A549 (cell line): ENCODE measurements around the gene PIM1. TPM values are rescaled to one million over a fixed set of nuclear protein-coding genes. Genes with fewer than 3 reads are reported as not detected.

Experiments used
- ATAC-seq, 2 experiments: fragments of 200-7000 bp in 1 of 2; fragments of >200 bp in 1 of 2; cut with Nextera tagmentation in 1 of 2; cut with Tn5 transposase in 1 of 2; 3 replicates each; pipeline versions ENCODE4 v1.8.0 to v1.9.1; 2018 to 2020; ENCODE audit warnings: mild to moderate bottlenecking in 1 of 2, moderate library complexity in 1 of 2
- CTCF ChIA-PET: fragments of 300-600 bp; sonication (Branson Sonifier 250); formaldehyde crosslinking; extraction: SDS; loops from one replicate; lab custom pipeline; 2021; ENCODE audit warnings: antibody characterized with exemption, inconsistent platforms; lab: Yijun Ruan, JAX
- POLR2A ChIA-PET: fragments of 350-600 bp; formaldehyde crosslinking; extraction: SDS; loops from one replicate; lab custom pipeline; 2021; ENCODE audit warnings: antibody characterized with exemption, inconsistent platforms; lab: Yijun Ruan, JAX
- DNase-seq, 2 experiments: peaks; one replicate each; pipeline versions ENCODE4 v3.0.0 to v3.0.0-alpha.2; 2011 to 2016; ENCODE audit warnings: low read depth in 1 of 2, low spot score in 1 of 2
- FAIRE-seq: peaks from 2 replicates; lab custom pipeline; 2011; peaks lifted over from hg19 to GRCh38; lab: Jason Lieb, UNC
- H3K27ac ChIP-seq, 2 experiments: fragments of >200 bp; sonication (Bioruptor Twin); formaldehyde crosslinking; 3 replicates each; pipeline ENCODE4 v1.5.1; 2016 to 2017
- H3K4me1 ChIP-seq: fragments of >200 bp; sonication (Bioruptor Twin); formaldehyde crosslinking; 3 replicates; pipeline ENCODE4 v1.6.1; 2016
- H3K4me2 ChIP-seq: fragments of >200 bp; sonication (Bioruptor Twin); formaldehyde crosslinking; 3 replicates; pipeline ENCODE4 v1.6.1; 2016
- H3K4me3 ChIP-seq: fragments of >200 bp; sonication (Bioruptor Twin); formaldehyde crosslinking; 3 replicates; pipeline ENCODE4 v1.5.1; 2016
- H3K9me3 ChIP-seq: fragments of >200 bp; sonication (Bioruptor Twin); formaldehyde crosslinking; 3 replicates; pipeline ENCODE4 v1.6.1; 2016
- CEBPB ChIP-seq, 2 experiments: fragments of >200 bp in 1 of 2; sonication (Bioruptor Twin) in 1 of 2; formaldehyde crosslinking in 1 of 2; IDR thresholded peaks; 2 replicates each; pipeline ENCODE4 v1.6.1; 2012 to 2016
- CHD4 ChIP-seq: fragments of 200-600 bp; sonication (generic); IDR thresholded peaks from 2 replicates; pipeline ENCODE4 v1.6.1; 2016; ENCODE audit warnings: antibody characterized with exemption, mild to moderate bottlenecking, borderline replicate concordance
- EHF ChIP-seq: fragments of 250-450 bp; sonication (Bioruptor Pico); IDR thresholded peaks from 2 replicates; pipeline ENCODE4 v1.5.0; 2020; ENCODE audit warnings: mild to moderate bottlenecking
- EP300 ChIP-seq, 2 experiments: fragments of >200 bp; sonication (Bioruptor Twin); formaldehyde crosslinking; IDR thresholded peaks; 2 replicates in 1 of 2; 3 replicates in 1 of 2; pipeline ENCODE4 v1.6.1; 2016 to 2017
- ESRRA ChIP-seq: fragments of 150-350 bp; IDR thresholded peaks from 2 replicates; pipeline ENCODE4 v1.6.1; 2014; ENCODE audit warnings: mild to moderate bottlenecking, low read length, borderline replicate concordance
- FOSL2 ChIP-seq, 2 experiments: fragments of 450-650 bp in 1 of 2; fragments of >200 bp in 1 of 2; sonication (Bioruptor Twin) in 1 of 2; formaldehyde crosslinking; IDR thresholded peaks; 2 replicates each; pipeline versions ENCODE4 v1.5.0 to v1.6.1; 2016 to 2020; ENCODE audit warnings: mild to moderate bottlenecking in 1 of 2, moderate library complexity in 1 of 2
- FOXS1 ChIP-seq: fragments of 250-450 bp; sonication (Bioruptor Pico); IDR thresholded peaks from 2 replicates; pipeline ENCODE4 v1.5.0; 2020; ENCODE audit warnings: mild to moderate bottlenecking, moderate library complexity
- GATA3 ChIP-seq: IDR thresholded peaks from 2 replicates; pipeline ENCODE4 v1.6.1; 2012; ENCODE audit warnings: borderline replicate concordance
- MYC ChIP-seq: IDR thresholded peaks from 2 replicates; pipeline ENCODE4 v1.6.1; 2012; ENCODE audit warnings: mild to moderate bottlenecking, inconsistent platforms, low read length, improper control_type of control experiment, borderline replicate concordance
- NR3C1 ChIP-seq: fragments of >200 bp; sonication (Bioruptor Twin); formaldehyde crosslinking; IDR thresholded peaks from 3 replicates; pipeline ENCODE4 v1.6.1; 2017
- SREBF2 ChIP-seq: fragments of 450-650 bp; IDR thresholded peaks from 2 replicates; pipeline ENCODE4 v1.6.1; 2014; ENCODE audit warnings: mild to moderate bottlenecking, moderate library complexity
- TFCP2L1 ChIP-seq: fragments of 250-450 bp; sonication (Bioruptor Pico); IDR thresholded peaks from 2 replicates; pipeline ENCODE4 v1.5.0; 2021; ENCODE audit warnings: mild to moderate bottlenecking
- ZC3H11A ChIP-seq: fragments of 450-650 bp; IDR thresholded peaks from 2 replicates; pipeline ENCODE4 v1.6.1; 2014; ENCODE audit warnings: antibody characterized with exemption, mild to moderate bottlenecking
- WGBS: methylation state at CpG from one replicate; pipeline ENCODE4 v1.1.6; 2017; ENCODE audit errors: missing lambda C conversion rate; 5-methylcytosine and 5-hydroxymethylcytosine counted together
- polyA plus RNA-seq, 4 experiments: library from polyadenylated mRNA; depleted of rRNA in 3 of 4; stranded (reverse); fragments of >200 nt; fragmentation: RNase III in 1 of 4; extraction: RNeasy Plus Mini Kit Qiagen cat#74134 plus additional on column Dnase treatment in 1 of 4; gene quantifications; 2 replicates in 3 of 4; 3 replicates in 1 of 4; pipeline ENCODE4 v1.2.3, GENCODE V29; 2011 to 2017
- TF ChIP-seq, protein P1 (sequence below): fragments of 250-450 bp; sonication (Bioruptor Pico); IDR thresholded peaks from 2 replicates; pipeline ENCODE4 v1.5.0; 2020; ENCODE audit warnings: low read depth, mild to moderate bottlenecking, moderate library complexity
- TF ChIP-seq, protein P2 (sequence below): fragments of 450-650 bp; IDR thresholded peaks from 2 replicates; pipeline ENCODE4 v1.6.1; 2014; ENCODE audit warnings: antibody characterized with exemption
- TF ChIP-seq, protein P3 (sequence below): fragments of >200 bp; sonication (Bioruptor Twin); formaldehyde crosslinking; IDR thresholded peaks from 2 replicates; pipeline ENCODE4 v1.6.1; 2016
- TF ChIP-seq, protein P4 (sequence below): IDR thresholded peaks from 2 replicates; pipeline ENCODE4 v1.6.1; 2012
- TF ChIP-seq, protein P5 (sequence below): fragments of >200 bp; sonication (Bioruptor Twin); formaldehyde crosslinking; IDR thresholded peaks from 3 replicates; pipeline ENCODE4 v1.5.1; 2016
- TF ChIP-seq, protein P6 (sequence below): IDR thresholded peaks from 2 replicates; pipeline ENCODE4 v1.6.1; 2012; ENCODE audit warnings: low read depth, borderline replicate concordance

PIM1 gene
- polyA plus RNA-seq, 2 of the 4 experiments (the other 2 are of a cell fraction): 15.4 to 19.0 TPM

DNA sequence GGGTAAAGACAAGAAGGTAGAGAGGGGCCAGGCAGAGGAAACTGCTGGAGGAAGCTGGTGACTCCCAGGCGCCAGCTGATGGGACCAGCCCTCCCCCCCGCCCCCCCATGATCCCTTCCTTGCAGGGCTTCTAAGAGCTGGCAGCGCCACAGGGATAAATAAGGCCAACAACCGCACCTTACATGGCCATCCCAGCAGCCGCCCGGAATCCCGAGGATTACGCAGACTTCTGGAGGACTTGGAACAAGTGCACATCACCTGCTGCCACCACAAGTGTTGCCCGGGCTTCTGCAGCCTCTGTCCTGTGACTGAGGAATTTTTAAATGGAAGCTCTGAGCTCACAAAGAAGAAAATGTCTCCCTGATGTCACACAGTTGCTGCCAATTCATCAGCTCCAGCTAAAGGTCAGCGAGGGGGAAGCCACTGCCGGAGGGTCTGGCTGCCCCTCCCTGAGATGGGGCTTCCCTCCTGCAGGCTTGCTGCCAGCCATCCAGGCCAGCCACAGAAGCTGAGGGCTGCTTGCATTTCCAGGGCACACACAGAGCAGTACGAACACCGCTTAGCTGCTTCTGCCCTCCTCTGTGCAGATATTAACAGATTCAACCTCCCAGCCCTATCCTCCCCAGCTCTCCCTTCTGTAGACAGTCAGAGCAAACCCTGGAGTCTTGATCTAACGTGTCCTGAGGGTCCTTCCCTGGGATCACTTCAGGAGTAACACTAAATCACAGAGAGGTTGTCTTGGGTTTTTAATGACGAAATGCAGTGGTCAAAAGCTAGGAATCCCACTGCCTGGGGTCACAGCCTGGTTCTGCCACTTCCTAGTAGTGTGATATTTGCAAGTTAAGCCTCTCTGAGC is 38.6 kb upstream of the PIM1 start (continued):
- TF ChIP-seq EP300 (IDR thresholded peaks at IDR 0.05) (no peak), CEBPB (IDR thresholded peaks at IDR 0.05) (0 out of 4 replicates have a peak, but pooled peaks of 1 of the 2 experiments have one; percentile 6), FOXS1 (CRISPR knock-in tag) (no peak)

DNA sequence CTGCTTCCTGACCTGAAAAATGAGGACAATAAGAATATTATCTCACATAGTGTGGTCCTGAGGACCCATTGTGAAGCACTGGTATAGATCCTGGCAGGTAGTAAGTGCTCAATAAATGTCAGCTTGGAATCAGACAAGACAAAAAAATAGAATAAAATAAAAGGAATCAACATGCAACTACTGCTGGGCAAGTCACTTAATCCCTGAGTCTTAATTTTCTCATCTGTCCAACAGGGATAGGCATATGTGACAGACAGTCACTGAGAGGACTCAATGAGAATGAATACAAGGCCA is 38.0 kb upstream of the PIM1 start:
- H3K4me3 ChIP-seq: no peak overlapping the region; the same call in 2 of the 3 replicates
- H3K9me3 ChIP-seq: no peaks in the 10 kb centered on the region
- peak overlapping the region; percentile 74 for H3K4me2 ChIP-seq
- H3K4me1 ChIP-seq: peaks cover 87% of the 10 kb centered on the region
- no peak for TF ChIP-seq ZC3H11A
- no peak for TF ChIP-seq CHD4
- TF ChIP-seq, protein P1, sequence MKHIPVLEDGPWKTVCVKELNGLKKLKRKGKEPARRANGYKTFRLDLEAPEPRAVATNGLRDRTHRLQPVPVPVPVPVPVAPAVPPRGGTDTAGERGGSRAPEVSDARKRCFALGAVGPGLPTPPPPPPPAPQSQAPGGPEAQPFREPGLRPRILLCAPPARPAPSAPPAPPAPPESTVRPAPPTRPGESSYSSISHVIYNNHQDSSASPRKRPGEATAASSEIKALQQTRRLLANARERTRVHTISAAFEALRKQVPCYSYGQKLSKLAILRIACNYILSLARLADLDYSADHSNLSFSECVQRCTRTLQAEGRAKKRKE (CRISPR knock-in tag): no peak
- no peak for TF ChIP-seq GATA3
- no peak for TF ChIP-seq EP300 (IDR thresholded peaks at IDR 0.05)
- no peak for TF ChIP-seq SREBF2
- TF ChIP-seq, protein P2, sequence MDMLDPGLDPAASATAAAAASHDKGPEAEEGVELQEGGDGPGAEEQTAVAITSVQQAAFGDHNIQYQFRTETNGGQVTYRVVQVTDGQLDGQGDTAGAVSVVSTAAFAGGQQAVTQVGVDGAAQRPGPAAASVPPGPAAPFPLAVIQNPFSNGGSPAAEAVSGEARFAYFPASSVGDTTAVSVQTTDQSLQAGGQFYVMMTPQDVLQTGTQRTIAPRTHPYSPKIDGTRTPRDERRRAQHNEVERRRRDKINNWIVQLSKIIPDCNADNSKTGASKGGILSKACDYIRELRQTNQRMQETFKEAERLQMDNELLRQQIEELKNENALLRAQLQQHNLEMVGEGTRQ: no peak
- TF ChIP-seq, protein P3, sequence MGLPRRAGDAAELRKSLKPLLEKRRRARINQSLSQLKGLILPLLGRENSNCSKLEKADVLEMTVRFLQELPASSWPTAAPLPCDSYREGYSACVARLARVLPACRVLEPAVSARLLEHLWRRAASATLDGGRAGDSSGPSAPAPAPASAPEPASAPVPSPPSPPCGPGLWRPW: no peak
- TF ChIP-seq NR3C1: no peak
- no peak for TF ChIP-seq MYC
- TF ChIP-seq ESRRA: no peak
- no peak for TF ChIP-seq FOXS1 (CRISPR knock-in tag)
- TF ChIP-seq, protein P4, sequence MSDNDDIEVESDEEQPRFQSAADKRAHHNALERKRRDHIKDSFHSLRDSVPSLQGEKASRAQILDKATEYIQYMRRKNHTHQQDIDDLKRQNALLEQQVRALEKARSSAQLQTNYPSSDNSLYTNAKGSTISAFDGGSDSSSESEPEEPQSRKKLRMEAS: no peak
- FAIRE-seq (no peak), DNase-seq (no peak), ATAC-seq (no peak)
- CTCF ChIA-PET: interaction anchor here (0.5 to 9.5 kb wide), 5 partner anchors 38 to 113 kb away, joined by 4 to 47 read pairs (median 11); no protein-coding TSS in a partner anchor
- POLR2A ChIA-PET: interaction anchor here (1.0 to 1.9 kb wide), 3 partner anchors 29 to 73 kb away, joined by 7 to 18 read pairs (median 11); partner anchors contain the start of gene PIM1
- H3K27ac ChIP-seq: peak overlapping the region; percentile 83 to 93

DNA sequence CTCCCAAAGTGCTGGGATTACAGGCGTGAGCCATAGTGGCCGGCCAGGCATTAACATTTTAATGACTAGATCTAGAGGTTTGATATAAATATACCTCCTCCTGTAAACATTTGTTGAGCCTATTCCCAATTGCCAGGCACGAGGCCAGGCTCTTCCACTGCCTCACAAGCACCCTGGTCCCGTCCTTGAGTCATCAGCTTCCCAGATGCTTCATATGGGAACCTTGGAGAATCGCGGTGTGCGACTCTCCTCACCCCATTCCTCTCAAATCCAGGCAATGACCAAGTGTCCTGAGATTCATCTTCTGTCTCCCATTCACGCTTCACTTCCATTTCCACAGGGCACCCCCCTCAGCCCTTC is 35.9 kb upstream of the PIM1 start:
- no peak for FAIRE-seq
- Histone ChIP-seq H3K9me3 (no peaks in the 10 kb centered on the region), H3K4me1 (peaks cover 82% of the 10 kb centered on the region), H3K4me2 (peak overlapping the region; percentile 85), H3K27ac (peak overlapping the region; percentile 93 to 96), H3K4me3 (0 out of 3 replicates have a peak overlapping the region, but pooled peaks have one; percentile 2)
- ChIA-PET POLR2A (interaction anchor here (1.0 to 2.6 kb wide), 7 partner anchors 10 to 148 kb away, joined by 3 to 20 read pairs (median 6); partner anchors contain the start of genes MTCH1 and PIM1), CTCF (interaction anchor here (1.1 to 10.1 kb wide), 7 partner anchors 23 to 83 kb away, joined by 3 to 64 read pairs (median 5); no protein-coding TSS in a partner anchor)
- WGBS: 3% methylated on average over 8 of the region's 8 CpGs
- TF ChIP-seq FOSL2 (IDR thresholded peaks at IDR 0.05) (no peak), FOSL2 (CRISPR knock-in tag; IDR thresholded peaks at IDR 0.05) (peak; percentile 44), TFCP2L1 (CRISPR knock-in tag) (0 out of 2 replicates have a peak, but pooled peaks have one; percentile 14), GATA3 (no peak), EHF (CRISPR knock-in tag) (0 out of 2 replicates have a peak, but pooled peaks have one; percentile 69)
- TF ChIP-seq, protein P5, sequence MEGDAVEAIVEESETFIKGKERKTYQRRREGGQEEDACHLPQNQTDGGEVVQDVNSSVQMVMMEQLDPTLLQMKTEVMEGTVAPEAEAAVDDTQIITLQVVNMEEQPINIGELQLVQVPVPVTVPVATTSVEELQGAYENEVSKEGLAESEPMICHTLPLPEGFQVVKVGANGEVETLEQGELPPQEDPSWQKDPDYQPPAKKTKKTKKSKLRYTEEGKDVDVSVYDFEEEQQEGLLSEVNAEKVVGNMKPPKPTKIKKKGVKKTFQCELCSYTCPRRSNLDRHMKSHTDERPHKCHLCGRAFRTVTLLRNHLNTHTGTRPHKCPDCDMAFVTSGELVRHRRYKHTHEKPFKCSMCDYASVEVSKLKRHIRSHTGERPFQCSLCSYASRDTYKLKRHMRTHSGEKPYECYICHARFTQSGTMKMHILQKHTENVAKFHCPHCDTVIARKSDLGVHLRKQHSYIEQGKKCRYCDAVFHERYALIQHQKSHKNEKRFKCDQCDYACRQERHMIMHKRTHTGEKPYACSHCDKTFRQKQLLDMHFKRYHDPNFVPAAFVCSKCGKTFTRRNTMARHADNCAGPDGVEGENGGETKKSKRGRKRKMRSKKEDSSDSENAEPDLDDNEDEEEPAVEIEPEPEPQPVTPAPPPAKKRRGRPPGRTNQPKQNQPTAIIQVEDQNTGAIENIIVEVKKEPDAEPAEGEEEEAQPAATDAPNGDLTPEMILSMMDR: no peak
- TF ChIP-seq, protein P6, sequence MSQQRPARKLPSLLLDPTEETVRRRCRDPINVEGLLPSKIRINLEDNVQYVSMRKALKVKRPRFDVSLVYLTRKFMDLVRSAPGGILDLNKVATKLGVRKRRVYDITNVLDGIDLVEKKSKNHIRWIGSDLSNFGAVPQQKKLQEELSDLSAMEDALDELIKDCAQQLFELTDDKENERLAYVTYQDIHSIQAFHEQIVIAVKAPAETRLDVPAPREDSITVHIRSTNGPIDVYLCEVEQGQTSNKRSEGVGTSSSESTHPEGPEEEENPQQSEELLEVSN: 0 out of 2 replicates have a peak, but pooled peaks have one; percentile 13
- DNase-seq: peak; percentile 54 to 83
- peak; percentile 33 to 52; a peak in 5 of 6 replicates for ATAC-seq
